ENCODE data around the gene ZW10.
"Not testable (repeated sequence)": the region's sequence is repeated elsewhere in the genome, so short reads cannot be mapped to it uniquely, and the experiment has no call there.

The ZW10 gene

GRCh38 chr11:113789016-113789415, 15.5 kb upstream of the ZW10 start:
- H3K4ac ChIP-seq (ENCODE audit: low read depth, low read length); H2BK15ac ChIP-seq (replicated peaks; ENCODE audit: low read depth); H3K18ac ChIP-seq (ENCODE audit: low read length); H3K4me3 ChIP-seq (ENCODE audit: low read length); H3K36me3 ChIP-seq (ENCODE audit: control insufficient read depth, insufficient read depth, low read length); H3K79me2 ChIP-seq (ENCODE audit: control insufficient read depth, insufficient read depth, low read length); H3K27ac ChIP-seq (ENCODE audit: low read depth, low read length); DNase-seq; H2BK5ac ChIP-seq (ENCODE audit: low read length); H4K5ac ChIP-seq (ENCODE audit: low read length); H2AK5ac ChIP-seq (ENCODE audit: low read length); H3K23ac ChIP-seq (ENCODE audit: low read length); H3K9ac ChIP-seq (ENCODE audit: low read length); H3K4me2 ChIP-seq (ENCODE audit: low read length); H2BK120ac ChIP-seq (ENCODE audit: low read depth, low read length); H3K27me3 ChIP-seq (ENCODE audit: insufficient read depth, low read length, poor library complexity); H3K79me1 ChIP-seq (ENCODE audit: low read length); H4K8ac ChIP-seq (ENCODE audit: low read depth, low read length); H3K4me1 ChIP-seq (ENCODE audit: control insufficient read depth, low read depth, low read length); H3K56ac ChIP-seq (ENCODE audit: low read length): not testable (repeated sequence)
- WGBS (ENCODE audit: extremely low coverage, insufficient coverage, low lambda C conversion rate), result no CpG with 5 or more reads among the region's 22 CpGs

- Histone ChIP-seq H3K9ac (ENCODE audit: low read length) (no peak overlapping the region), H3K4me2 (ENCODE audit: low read length) (no peak overlapping the region), H3K23ac (ENCODE audit: low read length) (no peak overlapping the region), H3K4ac (ENCODE audit: low read depth, low read length) (no peak overlapping the region), H3K79me2 (ENCODE audit: control insufficient read depth, insufficient read depth, low read length) (no peaks in the 10 kb centered on the region), H3K4me1 (ENCODE audit: control insufficient read depth, low read depth, low read length) (no peaks in the 10 kb centered on the region), H2BK15ac (replicated peaks; ENCODE audit: low read depth) (no peak overlapping the region), H2BK5ac (ENCODE audit: low read length) (no peak overlapping the region), H2BK120ac (ENCODE audit: low read depth, low read length) (no peak overlapping the region), H3K56ac (ENCODE audit: low read length) (no peak overlapping the region), H3K18ac (ENCODE audit: low read length) (no peak overlapping the region), H4K5ac (ENCODE audit: low read length) (no peak overlapping the region), H3K27ac (ENCODE audit: low read depth, low read length) (no peak overlapping the region), H3K79me1 (ENCODE audit: low read length) (no peaks in the 10 kb centered on the region), H2AK5ac (ENCODE audit: low read length) (no peak overlapping the region), H3K4me3 (ENCODE audit: low read length) (no peak overlapping the region), H3K27me3 (ENCODE audit: insufficient read depth, low read length, poor library complexity) (no peaks in the 10 kb centered on the region), H4K8ac (ENCODE audit: low read depth, low read length) (no peak overlapping the region), H3K36me3 (ENCODE audit: control insufficient read depth, insufficient read depth, low read length) (no peaks in the 10 kb centered on the region)
- no peak for DNase-seq
- WGBS (ENCODE audit: extremely low coverage, insufficient coverage, low lambda C conversion rate), result no CpG with 5 or more reads among the region's 1 CpG
Observed at GRCh38 chr11:113782134-113782533, 8.6 kb upstream of the ZW10 start.

GRCh38 chr11:113781682-113782081, 8.2 kb upstream of the ZW10 start:
- Histone ChIP-seq H2BK5ac (ENCODE audit: low read length) (no peak overlapping the region), H4K8ac (ENCODE audit: low read depth, low read length) (no peak overlapping the region), H3K56ac (ENCODE audit: low read length) (no peak overlapping the region), H4K5ac (ENCODE audit: low read length) (no peak overlapping the region), H3K27ac (ENCODE audit: low read depth, low read length) (no peak overlapping the region), H3K4me1 (ENCODE audit: control insufficient read depth, low read depth, low read length) (no peaks in the 10 kb centered on the region), H3K4me3 (ENCODE audit: low read length) (no peak overlapping the region), H3K27me3 (ENCODE audit: insufficient read depth, low read length, poor library complexity) (no peaks in the 10 kb centered on the region), H3K36me3 (ENCODE audit: control insufficient read depth, insufficient read depth, low read length) (no peaks in the 10 kb centered on the region), H3K79me1 (ENCODE audit: low read length) (no peaks in the 10 kb centered on the region), H2BK15ac (replicated peaks; ENCODE audit: low read depth) (no peak overlapping the region), H2AK5ac (ENCODE audit: low read length) (no peak overlapping the region), H3K4me2 (ENCODE audit: low read length) (no peak overlapping the region), H3K4ac (ENCODE audit: low read depth, low read length) (no peak overlapping the region), H3K79me2 (ENCODE audit: control insufficient read depth, insufficient read depth, low read length) (no peaks in the 10 kb centered on the region), H3K23ac (ENCODE audit: low read length) (no peak overlapping the region), H2BK120ac (ENCODE audit: low read depth, low read length) (no peak overlapping the region), H3K18ac (ENCODE audit: low read length) (no peak overlapping the region), H3K9ac (ENCODE audit: low read length) (no peak overlapping the region)
- DNase-seq, result peak; percentile 45
- WGBS (ENCODE audit: extremely low coverage, insufficient coverage, low lambda C conversion rate), result no CpG with 5 or more reads among the region's 5 CpGs

GRCh38 chr11:113779496-113779895, 6.0 kb upstream of the ZW10 start, which contains the start of gene CLDN25:
CLDN25 (plus strand) TSS chr11:113779796; CDS start chr11:113779796, 0 bp downstream.
- Histone ChIP-seq H3K4ac (ENCODE audit: low read depth, low read length) (no peak within 1 kb of the TSS), H3K4me2 (ENCODE audit: low read length) (no peak within 1 kb of the TSS), H2BK120ac (ENCODE audit: low read depth, low read length) (no peak within 1 kb of the TSS), H3K4me3 (ENCODE audit: low read length) (no peak within 1 kb of the TSS), H3K9ac (ENCODE audit: low read length) (no peak within 1 kb of the TSS), H3K27me3 (ENCODE audit: insufficient read depth, low read length, poor library complexity) (peaks cover 2% of the 10 kb centered on the region), H3K18ac (ENCODE audit: low read length) (no peak within 1 kb of the TSS), H4K5ac (ENCODE audit: low read length) (no peak within 1 kb of the TSS), H3K23ac (ENCODE audit: low read length) (no peak within 1 kb of the TSS), H3K56ac (ENCODE audit: low read length) (no peak within 1 kb of the TSS), H3K79me1 (ENCODE audit: low read length) (no peaks in the 10 kb centered on the region), H3K4me1 (ENCODE audit: control insufficient read depth, low read depth, low read length) (no peaks in the 10 kb centered on the region), H3K27ac (ENCODE audit: low read depth, low read length) (no peak within 1 kb of the TSS), H3K79me2 (ENCODE audit: control insufficient read depth, insufficient read depth, low read length) (no peaks in the 10 kb centered on the region), H2BK5ac (ENCODE audit: low read length) (no peak within 1 kb of the TSS), H3K36me3 (ENCODE audit: control insufficient read depth, insufficient read depth, low read length) (no peaks in the 10 kb centered on the region), H4K8ac (ENCODE audit: low read depth, low read length) (no peak within 1 kb of the TSS), H2BK15ac (replicated peaks; ENCODE audit: low read depth) (no peak within 1 kb of the TSS), H2AK5ac (ENCODE audit: low read length) (no peak within 1 kb of the TSS)
- no peak for DNase-seq
- no CpG with 5 or more reads among the region's 4 CpGs for WGBS (ENCODE audit: extremely low coverage, insufficient coverage, low lambda C conversion rate)

- no peak overlapping the region for H3K4ac ChIP-seq (ENCODE audit: low read depth, low read length)
- no peak overlapping the region for H3K27ac ChIP-seq (ENCODE audit: low read depth, low read length)
- H3K27me3 ChIP-seq (ENCODE audit: insufficient read depth, low read length, poor library complexity), result peaks cover 2% of the 10 kb centered on the region
- no peak overlapping the region for H3K23ac ChIP-seq (ENCODE audit: low read length)
- no peak for DNase-seq
- H3K56ac ChIP-seq (ENCODE audit: low read length), result no peak overlapping the region
- no peaks in the 10 kb centered on the region for H3K36me3 ChIP-seq (ENCODE audit: control insufficient read depth, insufficient read depth, low read length)
- no peaks in the 10 kb centered on the region for H3K4me1 ChIP-seq (ENCODE audit: control insufficient read depth, low read depth, low read length)
- H3K4me3 ChIP-seq (ENCODE audit: low read length), result no peak overlapping the region
- no peak overlapping the region for H2BK120ac ChIP-seq (ENCODE audit: low read depth, low read length)
- H3K18ac ChIP-seq (ENCODE audit: low read length), result no peak overlapping the region
- no peak overlapping the region for H4K8ac ChIP-seq (ENCODE audit: low read depth, low read length)
- no peak overlapping the region for H2BK5ac ChIP-seq (ENCODE audit: low read length)
- H3K79me1 ChIP-seq (ENCODE audit: low read length), result peaks cover under 1% of the 10 kb centered on the region
- H2AK5ac ChIP-seq (ENCODE audit: low read length), result no peak overlapping the region
- no peak overlapping the region for H4K5ac ChIP-seq (ENCODE audit: low read length)
- H3K9ac ChIP-seq (ENCODE audit: low read length), result no peak overlapping the region
- H2BK15ac ChIP-seq (replicated peaks; ENCODE audit: low read depth), result no peak overlapping the region
- H3K79me2 ChIP-seq (ENCODE audit: control insufficient read depth, insufficient read depth, low read length), result peaks cover under 1% of the 10 kb centered on the region
- no peak overlapping the region for H3K4me2 ChIP-seq (ENCODE audit: low read length)
- 100% methylated on average over 1 of the region's 11 CpGs for WGBS (ENCODE audit: extremely low coverage, insufficient coverage, low lambda C conversion rate)
Observed at GRCh38 chr11:113778111-113778910, 4.8 kb upstream of the ZW10 start.

- Histone ChIP-seq H2AK5ac (ENCODE audit: low read length) (no peak overlapping the region), H3K4me1 (ENCODE audit: control insufficient read depth, low read depth, low read length) (peaks cover 2% of the 10 kb centered on the region), H3K79me1 (ENCODE audit: low read length) (peaks cover 8% of the 10 kb centered on the region), H4K5ac (ENCODE audit: low read length) (no peak overlapping the region), H3K27ac (ENCODE audit: low read depth, low read length) (no peak overlapping the region), H3K79me2 (ENCODE audit: control insufficient read depth, insufficient read depth, low read length) (peaks cover 9% of the 10 kb centered on the region), H2BK120ac (ENCODE audit: low read depth, low read length) (no peak overlapping the region), H3K36me3 (ENCODE audit: control insufficient read depth, insufficient read depth, low read length) (no peaks in the 10 kb centered on the region), H4K8ac (ENCODE audit: low read depth, low read length) (no peak overlapping the region), H3K18ac (ENCODE audit: low read length) (no peak overlapping the region), H3K4me2 (ENCODE audit: low read length) (no peak overlapping the region), H3K27me3 (ENCODE audit: insufficient read depth, low read length, poor library complexity) (peaks cover 2% of the 10 kb centered on the region), H3K56ac (ENCODE audit: low read length) (no peak overlapping the region), H2BK5ac (ENCODE audit: low read length) (no peak overlapping the region), H3K23ac (ENCODE audit: low read length) (no peak overlapping the region), H3K9ac (ENCODE audit: low read length) (no peak overlapping the region), H3K4me3 (ENCODE audit: low read length) (no peak overlapping the region), H3K4ac (ENCODE audit: low read depth, low read length) (no peak overlapping the region), H2BK15ac (replicated peaks; ENCODE audit: low read depth) (no peak overlapping the region)
- no CpG with 5 or more reads among the region's 1 CpG for WGBS (ENCODE audit: extremely low coverage, insufficient coverage, low lambda C conversion rate)
- DNase-seq, result no peak
Observed at GRCh38 chr11:113774174-113774503, 647 bp upstream of the ZW10 start.

Data from mesendoderm (in vitro differentiated cells).